Left ventricle myocardium inferior (tissue), 1 donor: ENCODE data around the gene DEFB131A. TPM values are rescaled to one million over a fixed set of nuclear protein-coding genes. Genes with fewer than 3 reads are reported as not detected.
"Not testable (repeated sequence)": the region's sequence is repeated elsewhere in the genome, so short reads cannot be mapped to it uniquely, and the experiment has no call there.

ENCODE experiments used
- DNase-seq: peaks from one replicate; pipeline ENCODE4 v3.0.0-alpha.2; 2020
- H3K27ac ChIP-seq: fragments of 200-600 bp; replicated peaks from 2 replicates; pipeline ENCODE4 v1.8.0; 2021
- H3K27me3 ChIP-seq: fragments of 200-600 bp; 2 replicates; pipeline ENCODE4 v1.8.0; 2021; ENCODE audit warnings: low read depth
- H3K36me3 ChIP-seq: fragments of 200-600 bp; 2 replicates; pipeline ENCODE4 v1.8.0; 2021
- H3K4me1 ChIP-seq: fragments of 200-600 bp; 2 replicates; pipeline ENCODE4 v1.8.0; 2021
- H3K4me3 ChIP-seq: fragments of 200-600 bp; 2 replicates; pipeline ENCODE4 v1.8.0; 2021; ENCODE audit warnings: mild to moderate bottlenecking, moderate library complexity
- H3K9me3 ChIP-seq: fragments of 200-600 bp; replicated peaks from 2 replicates; pipeline ENCODE4 v1.8.0; 2021
- intact Hi-C: fragments of 100-400 bp; cut with micrococcal nuclease; formaldehyde crosslinking; loops from one replicate; pipeline ENCODE4 v1.11.0; 2022
- total RNA-seq: library from RNA; stranded (reverse); fragmentation: NEBNext Ultra II Directional; extraction: Animal tissue kit (Norgen Biotek cat#: 25700); gene quantifications from one replicate; pipeline ENCODE4 v1.2.1, GENCODE V29; 2021
- TF ChIP-seq, protein P1 (sequence below): fragments of 200-600 bp; IDR thresholded peaks from 2 replicates; pipeline ENCODE4 v1.8.0; 2021; ENCODE audit warnings: antibody characterized with exemption, mild to moderate bottlenecking, borderline replicate concordance
- donor health status: DM: no; HTN: yes; CAD: no; lungs with severe emphysema.

DEFB131A gene
- total RNA-seq, 1 donor from 2014 or later: not detected

DNA sequence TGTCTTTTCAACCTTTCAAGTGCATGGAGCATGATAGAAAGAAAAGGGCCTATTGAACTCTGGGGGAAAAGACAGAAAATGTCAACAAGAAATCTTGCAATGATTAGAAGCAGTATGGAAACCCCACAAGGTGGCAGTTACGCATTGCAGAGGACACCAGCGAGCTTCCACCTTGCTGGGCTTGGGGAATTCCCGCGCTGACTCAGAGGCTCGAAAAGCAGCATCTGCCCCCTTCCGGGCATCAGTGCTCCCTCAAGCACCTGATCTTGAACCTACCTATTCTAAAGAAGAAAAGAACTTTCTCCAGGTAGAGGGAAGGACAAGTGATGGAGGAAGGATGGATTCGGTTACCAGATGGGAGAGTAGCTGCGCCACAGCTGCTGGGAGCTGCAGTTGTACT lies 35.3 kb downstream of the DEFB131A start:
- intact Hi-C loops, H3K4me1 ChIP-seq, DNase-seq, H3K4me3 ChIP-seq, H3K27ac ChIP-seq, H3K9me3 ChIP-seq, H3K36me3 ChIP-seq: not testable (repeated sequence)
- H3K27me3 ChIP-seq: peaks cover 19% of the 10 kb centered on the region

DNA sequence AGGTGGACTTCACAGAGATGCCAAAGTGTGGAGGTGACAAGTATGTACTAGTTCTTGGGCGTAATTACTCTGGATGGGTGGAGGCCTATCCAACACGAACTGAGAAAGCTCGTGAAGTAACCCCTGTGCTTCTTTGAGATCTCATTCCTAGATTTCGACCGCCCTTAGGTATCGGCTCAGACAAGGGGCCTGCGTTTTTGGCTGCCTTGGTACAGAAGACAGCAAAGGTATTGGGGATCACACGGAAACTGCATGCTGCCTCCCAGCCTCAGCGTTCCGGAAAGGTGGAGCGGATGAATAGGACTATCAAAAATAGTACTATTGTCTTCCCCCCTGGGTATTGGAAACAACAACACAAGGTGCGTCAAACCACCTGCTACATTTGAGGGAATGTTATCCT lies 35.9 kb downstream of the DEFB131A start:
- H3K36me3 ChIP-seq, H3K27ac ChIP-seq, H3K4me1 ChIP-seq, H3K4me3 ChIP-seq, H3K9me3 ChIP-seq, DNase-seq, intact Hi-C loops: not testable (repeated sequence)
- H3K27me3 ChIP-seq: peaks cover 13% of the 10 kb centered on the region

DNA sequence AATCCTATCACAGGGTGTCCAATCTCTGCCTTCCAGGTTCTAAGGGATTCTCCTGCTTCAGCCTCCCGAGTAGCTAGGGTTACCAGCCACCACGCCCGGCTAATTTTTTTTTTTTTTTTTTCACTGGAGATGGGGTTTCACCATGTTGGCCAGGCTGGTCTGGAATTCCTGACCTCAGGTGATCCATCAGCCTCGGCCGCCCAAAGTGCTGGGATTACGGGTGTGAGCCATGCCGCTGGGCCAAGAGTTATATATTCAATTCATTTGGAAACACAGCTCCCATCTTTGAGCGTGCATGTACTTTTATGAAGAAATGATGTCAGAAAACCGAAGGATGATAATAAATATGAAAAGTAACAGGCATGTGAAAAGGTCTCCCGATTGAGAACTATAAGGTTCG lies 38.7 kb downstream of the DEFB131A start:
- H3K4me1 ChIP-seq, intact Hi-C loops, H3K27me3 ChIP-seq, DNase-seq, H3K36me3 ChIP-seq, H3K9me3 ChIP-seq, H3K4me3 ChIP-seq, H3K27ac ChIP-seq: not testable (repeated sequence)

DNA sequence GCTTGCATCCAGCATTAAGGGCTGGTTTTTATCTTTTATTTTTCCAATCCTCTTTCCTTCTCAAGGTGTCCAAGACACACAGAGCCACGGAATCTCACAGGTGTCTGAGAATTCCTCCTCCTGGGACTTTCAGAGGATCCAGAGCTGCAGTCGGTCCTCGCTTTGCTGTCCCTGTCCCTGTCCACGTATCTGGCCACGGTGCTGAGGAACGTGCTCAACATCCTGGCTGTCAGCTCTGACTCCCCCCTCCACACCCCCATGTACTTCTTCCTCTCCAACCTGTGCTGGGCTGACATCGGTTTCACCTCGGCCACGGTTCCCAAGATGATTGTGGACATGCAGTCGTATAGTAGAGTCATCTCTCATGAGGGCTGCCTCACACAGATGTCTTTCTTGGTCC lies 39.5 kb downstream of the DEFB131A start:
- H3K36me3 ChIP-seq, H3K4me3 ChIP-seq, intact Hi-C loops, H3K27ac ChIP-seq, H3K4me1 ChIP-seq, H3K9me3 ChIP-seq, H3K27me3 ChIP-seq, DNase-seq: not testable (repeated sequence)

DNA sequence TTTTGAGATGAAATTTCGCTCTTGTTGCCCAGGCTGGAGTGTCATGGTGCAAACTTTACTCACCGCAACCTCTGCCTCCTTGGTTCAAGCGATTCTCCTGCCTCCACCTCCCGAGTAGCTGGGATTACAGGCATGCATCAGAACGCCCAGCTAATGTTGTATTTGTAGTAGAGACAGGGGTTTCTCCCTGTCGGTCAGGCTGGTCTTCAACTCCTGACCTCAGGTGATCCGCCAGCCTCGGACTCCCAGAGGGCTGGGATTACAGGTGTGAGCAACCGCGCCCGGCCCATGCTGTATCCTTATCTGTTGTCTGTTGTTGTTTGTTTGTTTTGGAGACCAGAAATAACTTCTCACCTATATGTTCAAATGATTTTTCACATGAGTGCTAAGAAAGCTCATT lies 42.7 kb downstream of the DEFB131A start:
- intact Hi-C loops, DNase-seq, H3K27ac ChIP-seq, H3K36me3 ChIP-seq, H3K4me1 ChIP-seq, H3K9me3 ChIP-seq, H3K4me3 ChIP-seq: not testable (repeated sequence)
- H3K27me3 ChIP-seq: peaks cover 14% of the 10 kb centered on the region

DNA sequence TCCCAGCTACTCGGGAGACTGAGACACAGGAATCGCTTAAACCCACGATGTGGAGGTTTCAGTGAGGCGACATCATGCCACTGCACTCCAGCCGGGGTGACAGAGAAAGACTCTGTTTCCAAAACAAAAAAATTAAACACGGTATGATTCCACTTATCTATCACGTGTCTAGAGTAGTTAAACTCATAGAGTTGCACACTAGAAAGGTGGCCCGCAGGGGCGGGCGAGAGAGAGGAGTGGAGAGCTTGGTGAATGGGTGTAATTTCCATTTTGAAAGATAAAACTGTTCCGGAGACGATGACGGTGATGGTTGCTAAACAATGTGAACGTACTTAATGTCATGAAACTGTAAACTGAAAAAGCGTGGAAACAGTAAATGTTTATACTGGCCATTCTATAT lies 44.6 kb downstream of the DEFB131A start:
- H3K9me3 ChIP-seq, H3K36me3 ChIP-seq, H3K27ac ChIP-seq, intact Hi-C loops, H3K4me3 ChIP-seq, DNase-seq, H3K4me1 ChIP-seq: not testable (repeated sequence)
- H3K27me3 ChIP-seq: peaks cover 28% of the 10 kb centered on the region

DNA sequence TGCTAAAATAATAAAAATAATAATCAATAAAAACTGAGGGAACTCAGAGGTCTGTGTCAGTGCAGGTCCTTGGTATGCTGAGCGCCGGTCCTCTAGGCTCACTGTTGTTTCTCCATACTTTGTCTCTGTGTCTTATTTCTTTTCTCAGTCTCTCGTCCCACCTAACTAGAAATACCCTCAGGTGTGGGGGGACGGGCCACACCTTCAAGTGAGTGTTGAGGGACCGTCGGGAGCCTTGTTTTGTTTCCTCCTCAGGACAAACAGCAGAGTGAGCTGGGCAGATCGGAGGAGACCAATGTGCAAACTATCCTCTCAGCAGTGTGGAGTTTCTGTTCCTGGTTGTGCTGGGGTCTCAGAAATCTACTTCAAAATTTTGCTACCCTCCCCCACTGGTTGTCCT lies 46.3 kb downstream of the DEFB131A start:
- DNase-seq, H3K4me1 ChIP-seq, H3K27ac ChIP-seq, H3K9me3 ChIP-seq, H3K36me3 ChIP-seq, H3K4me3 ChIP-seq, intact Hi-C loops: not testable (repeated sequence)
- H3K27me3 ChIP-seq: peaks cover 41% of the 10 kb centered on the region

DNA sequence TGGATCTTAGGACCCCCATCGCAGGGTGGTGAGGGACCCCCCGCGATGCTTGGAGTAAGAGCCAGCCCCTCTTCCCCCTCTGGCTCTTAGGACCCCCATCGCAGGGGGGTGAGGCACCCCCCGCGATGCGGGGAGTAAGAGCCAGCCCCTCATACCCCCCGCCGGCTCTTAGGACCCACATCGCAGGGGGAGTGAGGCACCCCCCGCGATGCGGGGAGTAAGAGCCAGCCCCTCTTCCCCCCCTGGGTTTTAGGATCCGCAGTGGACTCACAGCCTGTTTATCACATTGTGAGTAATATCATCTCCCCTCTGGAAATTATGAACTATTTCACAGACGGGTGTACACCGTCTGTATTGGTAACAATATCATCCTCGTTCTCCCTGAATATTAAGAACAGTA lies 46.8 kb downstream of the DEFB131A start:
- H3K4me1 ChIP-seq, H3K27ac ChIP-seq, intact Hi-C loops, H3K9me3 ChIP-seq, H3K36me3 ChIP-seq, H3K4me3 ChIP-seq, DNase-seq: not testable (repeated sequence)
- peaks cover 45% of the 10 kb centered on the region for H3K27me3 ChIP-seq

DNA sequence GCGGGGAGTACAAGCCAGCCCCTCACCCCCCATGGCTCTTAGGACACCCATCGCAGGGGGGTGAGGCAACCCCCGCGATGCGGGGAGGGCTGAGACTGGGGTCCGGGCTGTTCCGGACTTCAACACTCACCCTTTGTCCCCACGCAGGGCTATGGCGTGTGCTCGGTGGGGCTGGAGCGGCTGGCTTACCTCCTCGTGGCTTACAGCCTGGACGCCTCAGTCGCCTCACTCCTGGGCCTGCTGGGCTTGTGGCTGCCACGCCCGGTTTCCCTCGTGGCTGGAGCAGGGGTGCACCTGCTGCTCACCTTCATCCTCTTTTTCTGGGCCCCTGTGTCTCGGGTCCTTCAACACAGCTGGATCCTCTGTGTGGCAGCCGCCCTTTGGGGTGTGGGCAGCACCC lies 49.4 kb downstream of the DEFB131A start:
- not testable (repeated sequence) for H3K4me3 ChIP-seq

DNA sequence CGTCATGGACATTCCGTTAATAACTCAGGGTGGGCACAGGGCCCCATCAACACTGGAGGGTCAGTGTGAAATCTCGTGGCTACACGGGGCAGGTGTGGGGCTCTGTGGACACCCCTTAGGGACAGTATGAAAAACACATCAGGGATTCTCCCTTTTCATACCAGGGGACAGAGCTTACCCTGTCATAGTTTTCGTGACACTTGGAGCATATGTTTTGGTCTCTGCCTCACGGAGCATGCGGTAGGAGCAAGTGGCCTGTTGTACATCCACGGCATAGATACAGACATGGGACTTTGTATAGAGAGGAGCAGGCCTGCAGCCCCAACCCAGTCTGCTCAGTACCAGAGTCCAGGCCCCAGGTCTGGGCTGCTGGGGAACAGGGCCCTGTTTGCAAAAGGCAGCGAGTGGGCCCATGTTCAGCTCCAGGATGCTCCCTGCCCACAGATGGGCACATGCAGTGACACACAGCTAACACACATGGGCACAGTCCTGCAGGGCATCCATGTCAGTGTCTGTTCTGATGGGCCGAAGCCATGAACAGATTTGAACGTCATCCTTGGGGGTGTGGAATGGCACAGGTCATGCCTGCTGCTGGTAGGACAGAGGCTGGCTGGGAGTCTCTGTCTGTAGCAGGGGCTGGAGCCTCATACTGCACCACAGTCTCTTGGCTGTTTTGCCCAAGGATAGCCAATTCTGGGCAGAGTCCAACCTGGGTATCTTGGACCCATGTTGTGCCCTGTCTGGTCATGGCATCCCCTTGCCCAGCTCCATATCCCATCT lies 50.2 kb downstream of the DEFB131A start:
- intact Hi-C loops, DNase-seq, H3K9me3 ChIP-seq, H3K4me1 ChIP-seq, H3K4me3 ChIP-seq, H3K27ac ChIP-seq, H3K36me3 ChIP-seq: not testable (repeated sequence)
- peaks cover 79% of the 10 kb centered on the region for H3K27me3 ChIP-seq

More for the DNA sequence above, 49.4 kb downstream of the DEFB131A start:
- DNase-seq, H3K27ac ChIP-seq, H3K36me3 ChIP-seq, H3K9me3 ChIP-seq, intact Hi-C loops, H3K4me1 ChIP-seq: not testable (repeated sequence)
- peaks cover 71% of the 10 kb centered on the region for H3K27me3 ChIP-seq

DNA sequence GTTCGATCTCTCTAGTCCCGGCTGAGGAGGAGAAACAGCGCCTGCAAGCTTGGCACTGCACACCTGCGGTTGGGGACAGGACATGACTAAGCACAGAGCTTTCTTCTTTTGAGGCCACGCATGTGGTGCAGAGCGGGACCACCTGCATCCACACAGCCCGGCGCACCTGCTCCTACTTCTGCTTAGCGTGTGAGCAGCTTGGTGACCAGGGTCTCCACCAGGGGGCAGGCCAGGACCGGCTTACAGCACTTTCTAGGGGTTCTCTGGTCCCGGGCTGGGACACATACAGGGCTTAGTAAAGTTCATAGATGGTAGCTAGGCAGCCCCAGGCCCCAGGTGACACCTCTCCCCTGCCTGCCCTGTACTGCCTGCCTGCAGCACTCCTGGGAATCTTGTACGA lies 51.2 kb downstream of the DEFB131A start:
- peaks cover 84% of the 10 kb centered on the region for H3K27me3 ChIP-seq
- DNase-seq: peak; percentile 41
- H3K27ac ChIP-seq, intact Hi-C loops, H3K4me3 ChIP-seq, H3K9me3 ChIP-seq, H3K4me1 ChIP-seq, H3K36me3 ChIP-seq: not testable (repeated sequence)
- TF ChIP-seq, protein P1, sequence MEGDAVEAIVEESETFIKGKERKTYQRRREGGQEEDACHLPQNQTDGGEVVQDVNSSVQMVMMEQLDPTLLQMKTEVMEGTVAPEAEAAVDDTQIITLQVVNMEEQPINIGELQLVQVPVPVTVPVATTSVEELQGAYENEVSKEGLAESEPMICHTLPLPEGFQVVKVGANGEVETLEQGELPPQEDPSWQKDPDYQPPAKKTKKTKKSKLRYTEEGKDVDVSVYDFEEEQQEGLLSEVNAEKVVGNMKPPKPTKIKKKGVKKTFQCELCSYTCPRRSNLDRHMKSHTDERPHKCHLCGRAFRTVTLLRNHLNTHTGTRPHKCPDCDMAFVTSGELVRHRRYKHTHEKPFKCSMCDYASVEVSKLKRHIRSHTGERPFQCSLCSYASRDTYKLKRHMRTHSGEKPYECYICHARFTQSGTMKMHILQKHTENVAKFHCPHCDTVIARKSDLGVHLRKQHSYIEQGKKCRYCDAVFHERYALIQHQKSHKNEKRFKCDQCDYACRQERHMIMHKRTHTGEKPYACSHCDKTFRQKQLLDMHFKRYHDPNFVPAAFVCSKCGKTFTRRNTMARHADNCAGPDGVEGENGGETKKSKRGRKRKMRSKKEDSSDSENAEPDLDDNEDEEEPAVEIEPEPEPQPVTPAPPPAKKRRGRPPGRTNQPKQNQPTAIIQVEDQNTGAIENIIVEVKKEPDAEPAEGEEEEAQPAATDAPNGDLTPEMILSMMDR: peak; percentile 45

DNA sequence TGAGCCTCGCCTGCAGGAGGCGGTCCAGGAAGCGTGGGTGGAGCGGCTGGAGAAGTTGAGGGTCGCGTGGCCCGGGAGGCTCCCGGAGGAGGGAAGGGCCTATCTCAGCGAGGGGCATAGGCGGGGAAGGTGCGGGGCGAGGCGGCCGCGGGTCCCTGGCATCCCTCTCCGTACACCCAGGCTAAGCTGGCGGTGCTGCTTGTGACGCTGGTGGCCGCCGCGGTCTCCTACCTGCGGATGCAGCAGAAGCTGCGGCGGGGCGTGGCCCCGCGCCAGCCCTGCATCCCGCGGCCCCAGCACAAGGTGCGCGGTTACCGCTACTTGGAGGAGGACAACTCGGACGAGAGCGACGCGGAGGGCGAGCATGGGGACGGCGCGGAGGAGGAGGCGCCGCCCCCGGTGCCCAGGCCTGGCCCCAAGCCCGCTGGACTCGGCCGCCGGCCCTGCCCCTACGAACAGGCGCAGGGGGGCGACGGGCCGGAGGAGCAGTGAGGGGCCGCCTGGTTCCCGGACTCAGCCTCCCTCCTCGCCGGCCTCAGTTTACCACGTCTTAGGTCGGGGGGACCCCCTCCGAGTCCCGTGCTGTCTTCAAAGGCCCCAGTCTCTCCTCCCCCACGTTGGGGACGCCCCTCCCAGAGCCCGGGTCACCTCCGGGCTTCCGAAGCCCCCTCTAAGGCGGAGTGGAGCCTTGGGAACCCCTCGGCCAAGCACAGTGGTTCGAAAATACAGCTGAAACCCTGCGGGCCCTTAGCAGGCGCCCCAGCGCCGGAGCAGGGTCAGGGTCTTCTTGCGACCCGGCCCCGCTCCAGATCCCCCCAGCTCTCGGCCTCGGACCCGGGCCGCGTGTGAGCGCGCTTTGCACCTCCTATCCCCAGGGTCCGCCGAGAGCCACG lies 53.6 kb downstream of the DEFB131A start:
- H3K4me3 ChIP-seq, DNase-seq, H3K36me3 ChIP-seq, H3K4me1 ChIP-seq, intact Hi-C loops, H3K9me3 ChIP-seq, H3K27ac ChIP-seq: not testable (repeated sequence)
- H3K27me3 ChIP-seq: peaks cover 66% of the 10 kb centered on the region
